Activated naive CD8-positive, alpha-beta T cell (primary cell): Measurements from ENCODE around the gene ARFIP2.

Experiments used
- H3K27ac Mint-ChIP-seq: one replicate; pipeline ENCODE4 v1.8.0; 2021; ENCODE audit warnings: mixed read lengths
- H3K27me3 Mint-ChIP-seq: one replicate; pipeline ENCODE4 v1.8.0; 2021; ENCODE audit warnings: mixed read lengths
- H3K36me3 Mint-ChIP-seq: one replicate; pipeline ENCODE4 v1.8.0; 2021; ENCODE audit warnings: mixed read lengths
- H3K4me1 Mint-ChIP-seq: one replicate; pipeline ENCODE4 v1.8.0; 2021; ENCODE audit warnings: low read depth, mixed read lengths
- H3K4me3 Mint-ChIP-seq: one replicate; pipeline ENCODE4 v1.8.0; 2021; ENCODE audit warnings: mild to moderate bottlenecking, mixed read lengths
- H3K9me3 Mint-ChIP-seq: one replicate; pipeline ENCODE4 v1.8.0; 2021; ENCODE audit warnings: low read depth, mixed read lengths

ARFIP2 gene

DNA sequence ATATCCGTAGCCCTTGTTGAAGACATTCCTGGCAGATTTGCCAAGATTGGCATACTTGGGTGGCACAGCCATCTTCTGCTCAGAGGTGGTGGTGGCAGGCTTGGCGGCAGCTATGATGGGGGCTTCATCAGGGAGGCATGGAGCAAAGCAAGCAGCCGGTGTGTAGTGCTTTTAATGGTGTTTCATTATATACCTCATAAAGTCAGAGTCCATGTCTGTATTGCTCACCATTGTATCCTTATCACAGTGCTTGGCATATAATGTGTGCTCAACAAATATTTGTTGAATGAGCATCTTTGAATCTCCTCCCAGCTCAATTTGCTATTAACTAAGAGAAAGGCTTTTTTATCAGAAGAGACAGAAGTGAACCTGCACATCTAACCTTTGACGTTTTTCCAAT lies 8.2 kb upstream of the ARFIP2 start:
- Mint-ChIP-seq H3K27me3 (no peaks in the 10 kb centered on the region), H3K27ac (peak overlapping the region; percentile 34), H3K36me3 (no peaks in the 10 kb centered on the region), H3K9me3 (no peaks in the 10 kb centered on the region), H3K4me1 (peaks cover 20% of the 10 kb centered on the region), H3K4me3 (no peak overlapping the region)

DNA sequence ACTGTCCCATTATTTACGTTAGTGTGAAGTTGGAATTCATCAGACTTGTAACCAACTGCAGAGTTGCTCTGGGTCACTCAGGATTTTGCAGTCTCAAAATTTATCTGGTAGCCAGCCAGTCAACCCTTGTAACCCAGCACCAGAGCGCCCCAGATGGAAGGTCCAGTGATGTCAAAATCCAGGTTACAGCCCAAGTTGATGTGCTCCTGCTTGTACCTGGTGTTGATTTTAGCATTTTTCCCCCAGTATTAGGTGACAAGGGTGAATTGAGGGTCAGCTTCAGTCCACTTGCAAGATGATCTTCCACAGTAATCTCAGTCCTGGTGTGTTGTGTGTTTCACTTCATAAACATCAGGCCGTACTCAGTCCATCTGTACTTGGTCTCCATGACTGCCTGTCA lies 7.7 kb upstream of the ARFIP2 start:
- H3K9me3 Mint-ChIP-seq = no peaks in the 10 kb centered on the region

DNA sequence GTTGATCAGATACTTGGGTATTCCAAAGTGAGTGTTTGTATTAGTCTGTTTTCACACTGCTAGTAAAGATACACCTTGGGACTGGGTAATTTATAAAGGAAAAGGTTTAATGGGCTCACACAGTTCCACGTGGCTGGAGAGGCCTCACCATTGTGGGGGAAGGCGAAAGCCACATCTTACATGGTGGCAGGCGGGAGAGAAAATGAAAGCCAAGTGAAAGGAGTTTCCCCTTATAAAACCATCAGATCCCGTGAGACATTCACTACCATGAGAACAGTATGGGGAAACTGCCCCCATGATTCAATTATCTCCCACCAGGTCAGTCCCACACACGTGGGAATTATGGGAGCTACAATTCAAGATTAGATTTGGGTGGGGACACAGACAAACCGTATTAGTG lies 7.2 kb upstream of the ARFIP2 start:
- peak overlapping the region; percentile 59 for H3K27ac Mint-ChIP-seq
- no peaks in the 10 kb centered on the region for H3K9me3 Mint-ChIP-seq
- H3K4me3 Mint-ChIP-seq = no peak overlapping the region
- H3K4me1 Mint-ChIP-seq = peaks cover 19% of the 10 kb centered on the region
- no peaks in the 10 kb centered on the region for H3K27me3 Mint-ChIP-seq
- peaks cover 3% of the 10 kb centered on the region for H3K36me3 Mint-ChIP-seq

More for the DNA sequence above, 7.7 kb upstream of the ARFIP2 start:
- peaks cover 19% of the 10 kb centered on the region for H3K4me1 Mint-ChIP-seq
- no peak overlapping the region for H3K4me3 Mint-ChIP-seq
- peak overlapping the region; percentile 34 for H3K27ac Mint-ChIP-seq
- H3K27me3 Mint-ChIP-seq = no peaks in the 10 kb centered on the region
- H3K36me3 Mint-ChIP-seq = no peaks in the 10 kb centered on the region

DNA sequence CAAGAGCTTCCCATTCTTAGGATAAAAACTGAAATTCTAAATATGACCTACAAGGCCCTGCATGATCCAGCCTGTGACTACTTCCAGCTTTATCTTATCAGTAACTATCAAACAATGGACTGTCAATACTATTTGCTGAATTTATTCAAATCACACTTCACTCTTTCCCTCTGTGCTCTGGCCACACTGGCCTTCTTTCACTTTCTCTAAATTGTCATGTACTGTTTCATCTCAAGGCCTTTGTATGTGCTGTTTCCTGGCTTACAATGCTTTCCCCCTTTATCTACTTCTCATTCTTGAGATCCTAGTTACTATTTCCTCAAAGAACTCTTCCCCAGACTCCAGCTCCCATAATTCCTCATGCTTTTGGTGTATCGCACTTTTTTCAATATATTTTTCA lies 5.8 kb upstream of the ARFIP2 start:
- Mint-ChIP-seq H3K27me3 (no peaks in the 10 kb centered on the region), H3K4me1 (peaks cover 30% of the 10 kb centered on the region), H3K9me3 (no peaks in the 10 kb centered on the region), H3K4me3 (no peak overlapping the region), H3K27ac (no peak overlapping the region), H3K36me3 (peaks cover 12% of the 10 kb centered on the region)

DNA sequence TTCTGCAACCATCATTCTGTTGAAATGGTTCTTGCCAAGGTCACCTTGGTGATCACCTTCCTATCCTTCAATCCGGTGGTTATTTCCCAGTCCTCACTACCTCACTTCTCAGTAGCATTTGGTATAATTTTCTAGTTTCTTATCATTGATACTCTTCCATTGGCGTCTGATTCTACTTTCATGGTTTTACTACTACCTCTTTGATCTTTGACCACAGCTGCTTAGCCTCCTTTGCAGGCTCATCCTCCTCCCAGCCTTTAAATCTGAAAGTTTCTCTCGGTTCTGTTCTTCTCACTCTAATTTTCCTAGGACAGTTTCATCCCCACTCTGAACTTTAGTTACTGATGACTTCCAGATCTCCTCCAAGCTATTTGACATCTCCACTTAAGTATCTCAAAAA lies 5.1 kb upstream of the ARFIP2 start:
- no peak overlapping the region for H3K4me3 Mint-ChIP-seq

DNA sequence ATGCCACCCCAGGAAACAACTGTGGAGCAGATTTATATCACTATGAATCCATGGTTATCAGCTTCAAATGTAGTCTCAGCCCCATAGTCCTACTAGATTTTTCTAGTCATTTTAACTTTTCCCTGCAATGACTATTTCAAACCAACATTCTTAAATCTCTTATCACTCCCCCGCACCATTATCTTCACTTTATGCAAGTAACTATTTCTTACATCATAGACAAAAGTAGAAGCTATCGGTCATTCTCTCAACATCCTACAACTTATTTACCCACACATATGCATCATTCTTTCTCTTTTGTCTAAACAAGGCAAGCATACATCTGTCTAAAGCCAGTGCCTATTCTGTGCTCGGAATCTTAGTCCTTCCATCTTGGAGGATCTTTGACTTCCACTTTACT lies 4.5 kb upstream of the ARFIP2 start:
- peaks cover 12% of the 10 kb centered on the region for H3K36me3 Mint-ChIP-seq
- no peak overlapping the region for H3K4me3 Mint-ChIP-seq
- H3K9me3 Mint-ChIP-seq = no peaks in the 10 kb centered on the region
- no peaks in the 10 kb centered on the region for H3K27me3 Mint-ChIP-seq
- no peak overlapping the region for H3K27ac Mint-ChIP-seq
- peaks cover 34% of the 10 kb centered on the region for H3K4me1 Mint-ChIP-seq

More for the DNA sequence above, 5.1 kb upstream of the ARFIP2 start:
- H3K36me3 Mint-ChIP-seq = peaks cover 12% of the 10 kb centered on the region
- peaks cover 30% of the 10 kb centered on the region for H3K4me1 Mint-ChIP-seq
- no peaks in the 10 kb centered on the region for H3K9me3 Mint-ChIP-seq
- H3K27me3 Mint-ChIP-seq = no peaks in the 10 kb centered on the region
- no peak overlapping the region for H3K27ac Mint-ChIP-seq

DNA sequence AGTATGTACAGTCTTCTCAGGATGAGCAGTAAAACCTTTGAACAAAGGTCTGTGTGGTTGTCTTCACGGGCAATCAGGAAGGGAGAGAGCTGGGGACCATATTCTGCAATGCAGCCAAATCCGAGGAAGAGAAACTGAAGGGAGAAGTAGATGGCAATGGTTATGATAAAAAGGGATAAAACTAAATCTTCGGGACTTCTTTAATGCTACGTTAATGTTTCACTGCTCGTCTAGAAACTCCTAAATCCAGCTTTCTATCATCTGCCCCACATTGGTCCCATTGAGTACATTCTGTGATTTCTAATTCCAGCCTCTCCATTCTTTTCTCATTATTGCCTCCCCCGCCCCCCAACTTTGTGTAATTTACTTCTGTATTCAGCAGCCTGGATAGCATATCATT lies 1.9 kb upstream of the ARFIP2 start:
- peak overlapping the region; percentile 96 for H3K4me3 Mint-ChIP-seq
- H3K36me3 Mint-ChIP-seq = peaks cover 12% of the 10 kb centered on the region
- peaks cover 35% of the 10 kb centered on the region for H3K4me1 Mint-ChIP-seq
- H3K9me3 Mint-ChIP-seq = no peaks in the 10 kb centered on the region
- no peaks in the 10 kb centered on the region for H3K27me3 Mint-ChIP-seq
- H3K27ac Mint-ChIP-seq = peak overlapping the region; percentile 96

DNA sequence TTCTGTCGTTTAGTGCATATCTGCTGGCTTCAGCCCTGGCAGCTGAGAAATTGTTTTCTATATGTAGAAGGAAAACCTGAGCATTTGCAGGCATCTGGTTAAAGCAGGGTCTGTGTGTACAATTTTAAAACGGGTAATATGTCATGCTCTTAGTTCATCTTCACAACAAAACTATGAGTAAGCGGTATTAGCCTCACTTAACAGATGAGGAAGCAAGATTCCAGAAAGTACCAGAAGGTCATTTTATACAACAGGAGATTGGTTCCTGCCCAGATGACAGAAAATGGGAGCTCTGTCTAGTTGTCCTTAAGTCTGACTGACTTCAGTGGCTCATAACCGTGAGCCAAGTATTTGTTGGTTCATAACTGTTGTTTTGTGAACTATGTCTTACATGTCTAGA lies 1.3 kb upstream of the ARFIP2 start:
- Mint-ChIP-seq H3K4me1 (peaks cover 34% of the 10 kb centered on the region), H3K4me3 (peak overlapping the region; percentile 96), H3K9me3 (no peaks in the 10 kb centered on the region), H3K27ac (peak overlapping the region; percentile 96), H3K27me3 (no peaks in the 10 kb centered on the region), H3K36me3 (peaks cover 12% of the 10 kb centered on the region)

DNA sequence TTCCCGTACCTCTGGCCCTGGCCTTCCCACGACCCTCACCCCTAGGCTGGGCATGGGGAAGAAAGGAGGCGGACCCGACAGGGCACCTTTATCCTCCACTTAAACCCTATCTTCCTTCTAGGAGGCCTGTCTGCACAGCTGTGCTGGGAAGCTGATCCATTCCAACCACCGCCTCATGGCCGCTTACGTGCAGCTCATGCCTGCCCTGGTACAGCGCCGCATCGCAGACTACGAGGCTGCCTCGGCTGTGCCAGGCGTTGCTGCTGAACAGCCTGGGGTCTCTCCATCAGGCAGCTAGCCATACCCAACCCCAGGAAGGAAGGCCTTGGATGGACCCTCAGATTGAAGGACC lies 769 bp upstream of the ARFIP2 start:
- peaks cover 34% of the 10 kb centered on the region for H3K4me1 Mint-ChIP-seq
- peak overlapping the region; percentile 96 for H3K4me3 Mint-ChIP-seq
- peaks cover 14% of the 10 kb centered on the region for H3K36me3 Mint-ChIP-seq
- H3K9me3 Mint-ChIP-seq = no peaks in the 10 kb centered on the region
- H3K27me3 Mint-ChIP-seq = no peaks in the 10 kb centered on the region
- H3K27ac Mint-ChIP-seq = peak overlapping the region; percentile 96

DNA sequence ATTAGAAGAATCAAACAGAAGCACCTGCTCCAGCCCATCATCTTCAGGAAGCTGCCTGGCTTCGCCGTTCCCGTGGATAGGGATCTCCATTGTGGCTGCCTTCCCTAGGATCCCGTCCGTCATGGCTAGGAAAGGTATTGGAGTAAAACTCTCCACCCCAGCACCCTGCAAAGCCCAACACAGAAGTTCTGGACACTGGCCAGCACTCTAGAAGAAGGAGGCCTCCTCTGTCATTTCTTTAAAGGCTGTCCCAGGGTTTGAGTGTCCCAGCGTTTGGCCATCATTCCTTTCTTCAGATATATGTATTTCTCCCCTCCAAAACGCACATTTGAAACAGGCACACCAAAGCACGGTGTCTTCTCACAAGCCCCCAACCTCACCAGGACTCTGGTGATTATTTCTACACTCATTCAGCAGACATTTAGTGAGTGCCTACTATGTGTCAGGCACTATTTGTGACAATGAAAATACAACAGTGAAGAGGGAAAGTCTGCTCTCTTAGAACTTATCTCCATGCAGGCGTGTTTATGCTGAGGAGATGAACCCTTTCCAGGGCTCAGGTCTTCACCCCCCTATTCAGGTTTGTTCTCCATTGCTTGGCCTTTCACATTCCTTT lies 724 bp downstream of the ARFIP2 start:
- Mint-ChIP-seq H3K27me3 (no peaks in the 10 kb centered on the region), H3K36me3 (peaks cover 14% of the 10 kb centered on the region), H3K4me3 (peak overlapping the region; percentile 96), H3K9me3 (no peaks in the 10 kb centered on the region), H3K4me1 (peaks cover 34% of the 10 kb centered on the region), H3K27ac (peak overlapping the region; percentile 96)

DNA sequence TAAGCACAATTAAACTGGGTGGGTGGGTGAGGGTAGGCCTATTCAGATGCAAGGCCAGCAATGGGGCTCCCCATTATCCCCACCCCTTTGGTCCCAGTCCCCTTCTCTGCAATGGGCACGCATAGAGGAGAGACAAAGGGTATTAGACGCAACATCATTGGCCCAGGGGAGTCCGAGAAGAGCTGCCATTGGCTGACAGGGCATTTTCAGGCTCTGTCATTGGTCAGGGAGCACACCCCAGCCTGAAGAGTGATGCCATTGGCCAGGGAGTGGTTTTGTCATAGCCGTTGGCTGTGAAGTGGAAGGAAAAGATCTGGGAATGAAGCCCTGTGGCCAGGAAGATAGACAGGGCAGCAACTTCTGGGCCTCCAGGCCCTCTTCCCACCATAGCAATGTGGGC lies 4.6 kb downstream of the ARFIP2 start:
- Mint-ChIP-seq H3K36me3 (peaks cover 2% of the 10 kb centered on the region), H3K27me3 (no peaks in the 10 kb centered on the region), H3K27ac (no peak overlapping the region), H3K9me3 (no peaks in the 10 kb centered on the region), H3K4me3 (no peak overlapping the region), H3K4me1 (peaks cover 35% of the 10 kb centered on the region)

DNA sequence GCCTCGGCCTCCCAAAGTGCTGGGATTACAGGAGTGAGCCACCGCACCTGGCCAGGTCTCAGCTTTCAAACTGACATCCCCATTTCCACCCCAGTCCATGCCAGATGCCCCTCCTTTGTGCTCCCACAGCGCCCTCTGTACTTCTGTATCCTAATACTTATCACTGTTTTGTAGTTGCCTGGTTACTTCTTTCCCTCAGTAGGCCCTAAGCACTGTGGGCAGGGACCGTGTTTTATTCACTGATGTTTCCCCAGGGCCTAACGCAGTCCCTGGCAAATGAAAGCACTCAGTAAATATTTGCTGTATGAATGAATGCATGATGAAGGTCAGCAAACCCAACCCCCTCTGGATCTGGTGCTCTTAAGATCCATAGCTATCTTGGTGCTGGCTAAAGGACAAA lies 5.2 kb downstream of the ARFIP2 start:
- H3K4me1 Mint-ChIP-seq = peaks cover 34% of the 10 kb centered on the region
- no peaks in the 10 kb centered on the region for H3K27me3 Mint-ChIP-seq
- H3K9me3 Mint-ChIP-seq = no peaks in the 10 kb centered on the region
- H3K27ac Mint-ChIP-seq = peak overlapping the region; percentile 50
- H3K36me3 Mint-ChIP-seq = peaks cover 2% of the 10 kb centered on the region
- H3K4me3 Mint-ChIP-seq = no peak overlapping the region

DNA sequence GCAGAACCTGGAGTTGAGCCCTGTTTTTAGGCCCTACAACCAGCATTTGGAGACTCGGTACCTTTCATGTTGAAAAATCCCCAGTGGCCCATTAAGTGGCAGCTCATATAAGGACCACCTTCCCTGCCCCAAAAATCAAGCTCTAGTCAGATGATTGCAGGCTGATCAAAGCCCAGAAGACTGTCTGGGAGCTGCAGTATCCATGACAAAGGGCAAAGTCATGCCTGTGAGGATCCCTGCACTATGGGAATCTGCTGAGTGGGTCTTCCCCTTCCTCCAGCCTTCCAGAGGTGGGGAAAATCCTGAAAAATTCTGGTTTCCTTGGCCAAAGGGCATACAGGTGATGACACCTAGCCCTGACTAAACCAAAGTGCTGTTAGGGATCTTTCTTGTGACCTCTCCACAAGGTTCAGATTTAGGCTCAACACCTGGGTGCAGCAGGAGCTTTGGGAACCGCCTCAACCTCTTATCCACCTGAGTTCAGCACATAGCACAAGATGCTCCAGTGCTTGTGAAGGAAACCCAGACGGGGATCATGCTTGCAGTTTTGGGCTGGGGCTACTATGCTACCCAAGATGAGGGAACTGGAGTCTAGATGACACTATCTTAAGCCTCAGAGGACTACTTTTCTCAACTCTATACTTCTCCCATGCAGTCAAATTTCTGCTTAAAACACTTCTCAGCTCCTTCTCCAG lies 6.2 kb downstream of the ARFIP2 start:
- H3K27ac Mint-ChIP-seq = peak overlapping the region; percentile 56
- peaks cover 2% of the 10 kb centered on the region for H3K36me3 Mint-ChIP-seq
- peaks cover 27% of the 10 kb centered on the region for H3K4me1 Mint-ChIP-seq
- H3K4me3 Mint-ChIP-seq = peak overlapping the region; percentile 69
- no peaks in the 10 kb centered on the region for H3K9me3 Mint-ChIP-seq
- H3K27me3 Mint-ChIP-seq = no peaks in the 10 kb centered on the region

DNA sequence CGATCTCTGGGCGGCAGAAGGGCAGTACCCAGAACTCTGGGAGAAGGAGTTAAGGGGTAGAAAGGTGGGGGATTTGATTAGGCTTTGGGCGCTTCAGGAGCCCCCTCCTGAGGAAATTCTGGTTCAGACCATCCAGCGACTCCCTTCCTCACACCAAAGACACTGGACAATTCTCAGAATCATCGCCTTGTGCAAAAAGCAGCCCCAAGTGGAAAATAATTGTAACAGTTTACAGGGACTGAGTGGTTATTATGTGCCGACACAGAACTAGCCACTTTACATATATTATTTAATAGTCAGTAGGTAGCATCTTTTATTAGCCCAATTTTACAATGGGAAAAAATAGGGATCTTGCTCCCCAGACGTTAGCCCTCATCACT lies 6.7 kb downstream of the ARFIP2 start:
- H3K27ac Mint-ChIP-seq = peak overlapping the region; percentile 56
- H3K27me3 Mint-ChIP-seq = no peaks in the 10 kb centered on the region
- H3K9me3 Mint-ChIP-seq = no peaks in the 10 kb centered on the region
- peaks cover 2% of the 10 kb centered on the region for H3K36me3 Mint-ChIP-seq
- H3K4me3 Mint-ChIP-seq = peak overlapping the region; percentile 69
- H3K4me1 Mint-ChIP-seq = peaks cover 24% of the 10 kb centered on the region

DNA sequence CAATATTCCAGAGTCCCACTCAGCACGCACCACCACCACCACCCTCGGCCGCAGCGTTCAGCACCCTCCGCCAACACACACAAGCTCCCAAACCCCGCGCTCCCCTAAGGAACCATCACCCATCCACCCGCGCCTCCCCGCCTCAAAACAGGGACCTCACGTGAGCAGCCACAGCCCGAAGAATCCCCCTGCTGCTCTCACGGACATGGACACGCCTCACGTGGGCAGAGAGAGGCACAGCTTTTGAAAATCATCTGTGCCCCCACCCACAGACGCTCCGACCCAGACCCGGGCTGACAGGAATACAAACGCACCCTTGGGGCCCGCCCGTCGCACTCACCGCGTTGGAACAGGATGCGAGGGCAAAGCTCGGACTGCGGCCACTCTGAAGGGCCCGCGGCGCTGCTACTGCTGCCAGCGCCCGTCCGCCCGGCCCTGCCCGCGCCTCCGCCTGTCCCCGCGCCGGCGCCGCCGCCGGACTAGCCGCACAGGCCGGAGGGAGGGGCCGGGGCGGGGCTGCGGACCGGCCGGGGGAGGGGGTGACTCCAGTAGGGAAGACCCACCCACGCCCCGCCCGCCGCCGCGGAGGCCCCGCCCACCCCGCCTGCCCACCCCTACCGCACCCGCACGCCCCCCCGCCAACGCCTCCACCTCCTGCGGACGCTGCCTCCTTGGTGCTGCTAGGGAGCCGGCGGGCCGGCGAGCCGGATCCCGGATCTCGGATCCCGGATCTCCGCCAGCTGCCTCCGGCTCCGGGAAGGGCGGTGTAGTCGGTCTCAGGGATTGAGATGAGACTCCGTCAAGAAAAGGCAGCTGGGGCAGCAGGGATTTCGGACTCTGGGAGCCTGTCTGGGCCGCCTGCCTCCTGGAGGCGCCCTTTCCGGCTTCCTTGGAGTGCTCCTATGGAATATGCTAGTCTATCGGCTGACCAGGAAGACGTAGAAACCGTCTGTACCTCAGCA lies 7.4 kb downstream of the ARFIP2 start, which contains the start of gene TRIM3:
TSS of gene TRIM3 (minus strand) at position 491 of the 962 bp plus-strand sequence. CDS start 8,246 bp downstream, outside the sequence.
- Mint-ChIP-seq H3K4me1 (peaks cover 21% of the 10 kb centered on the region), H3K27ac (peak within 1 kb of the TSS; percentile 56), H3K9me3 (no peaks in the 10 kb centered on the region), H3K4me3 (peak within 1 kb of the TSS; percentile 86), H3K27me3 (no peaks in the 10 kb centered on the region), H3K36me3 (peaks cover 2% of the 10 kb centered on the region)
